Measurements from ENCODE around the gene ACBD7. TPM values are rescaled to one million over a fixed set of nuclear protein-coding genes. Genes with fewer than 3 reads are reported as not detected.

Gene ACBD7
- total and polyA plus RNA-seq, 2 donors (not counting 1 experiment from before 2014, with no cell fraction given), result 0.09 to 0.54 TPM

GRCh38 chr10:15083674-15084501, 4.7 kb downstream of the ACBD7 start:
- Mint-ChIP-seq H3K4me3 (no peak overlapping the region), H3K9me3 (ENCODE audit: insufficient read depth) (no peaks in the 10 kb centered on the region), H3K27me3 (no peaks in the 10 kb centered on the region), H3K4me1 (peaks cover 2% of the 10 kb centered on the region), H3K27ac (no peak overlapping the region)
- H3K4me1 ChIP-seq (ENCODE audit: control insufficient read depth in 2 of 2, insufficient read depth in 2 of 2, low read length in 2 of 2), result peaks cover 0 to 6% of the 10 kb centered on the region in 2 donors
- no peaks in the 10 kb centered on the region for H3K27me3 ChIP-seq (replicated peaks in 1 of 4; ENCODE audit: control extremely low read depth in 1 of 4, control insufficient read depth in 3 of 4, insufficient read depth in 4 of 4, low read length in 3 of 4)
- no peaks in the 10 kb centered on the region for H3K36me3 ChIP-seq (replicated peaks in 1 of 2; ENCODE audit: control extremely low read depth in 1 of 2, control insufficient read depth in 1 of 2, extremely low read depth in 1 of 2, insufficient read depth in 2 of 2, low read length in 1 of 2)
- no peaks in the 10 kb centered on the region for H4K20me1 ChIP-seq (ENCODE audit: control insufficient read depth, insufficient read depth, low read length, poor library complexity, severe bottlenecking)
- no peak for DNase-seq
- CTCF ChIA-PET, result no interaction called here
- intact Hi-C loops (cut with micrococcal nuclease), result no loop called here
- ATAC-seq (ENCODE audit: low read depth), result no peak
- H3K9ac ChIP-seq (ENCODE audit: low read length), result no peak overlapping the region
- H2AFZ ChIP-seq (ENCODE audit: insufficient read depth, low read depth, low read length, poor library complexity, severe bottlenecking), result peak overlapping the region; percentile 16
- TF ChIP-seq CTCF (IDR thresholded peaks at IDR 0.05) (no peak), EZH2 (IDR thresholded peaks at IDR 0.05; ENCODE audit: borderline replicate concordance, insufficient read depth, low read depth, low read length, poor library complexity, severe bottlenecking) (no peak)
- over 99% methylated on average over 14 of the region's 18 CpGs for WGBS (ENCODE audit: insufficient coverage)
- no peak overlapping the region for H3K4me2 ChIP-seq (replicated peaks; ENCODE audit: low read depth, low read length, poor library complexity, severe bottlenecking)
- no peaks in the 10 kb centered on the region for H3K79me2 ChIP-seq (ENCODE audit: control insufficient read depth, insufficient read depth, low read length)
- POLR2A ChIA-PET, result no interaction called here
- no peak overlapping the region for H3K4me3 ChIP-seq (ENCODE audit: control extremely low read depth in 1 of 5, extremely low read depth in 1 of 5, insufficient read depth in 1 of 5, low read depth in 2 of 5, low read length in 4 of 5)
- H3K27ac ChIP-seq (ENCODE audit: low read length in 2 of 2), result no peak overlapping the region
- H3K9me3 ChIP-seq (ENCODE audit: control extremely low read depth in 1 of 3, control insufficient read depth in 2 of 3, insufficient read depth in 1 of 3, low read length in 2 of 3), result no peaks in the 10 kb centered on the region

- intact Hi-C loops (cut with micrococcal nuclease), result no loop called here
- no peaks in the 10 kb centered on the region for H4K20me1 ChIP-seq (ENCODE audit: control insufficient read depth, insufficient read depth, low read length, poor library complexity, severe bottlenecking)
- H3K79me2 ChIP-seq (ENCODE audit: control insufficient read depth, insufficient read depth, low read length), result no peaks in the 10 kb centered on the region
- no peak overlapping the region for H2AFZ ChIP-seq (ENCODE audit: insufficient read depth, low read depth, low read length, poor library complexity, severe bottlenecking)
- DNase-seq (no peak), ATAC-seq (ENCODE audit: low read depth) (no peak)
- Mint-ChIP-seq H3K4me1 (no peaks in the 10 kb centered on the region), H3K27me3 (peaks cover 6% of the 10 kb centered on the region), H3K27ac (no peak overlapping the region), H3K4me3 (no peak overlapping the region), H3K9me3 (ENCODE audit: insufficient read depth) (no peaks in the 10 kb centered on the region)
- H3K4me2 ChIP-seq (replicated peaks; ENCODE audit: low read depth, low read length, poor library complexity, severe bottlenecking), result no peak overlapping the region
- TF ChIP-seq CTCF (IDR thresholded peaks at IDR 0.05) (no peak), EZH2 (IDR thresholded peaks at IDR 0.05; ENCODE audit: borderline replicate concordance, insufficient read depth, low read depth, low read length, poor library complexity, severe bottlenecking) (no peak)
- H3K4me1 ChIP-seq (ENCODE audit: control insufficient read depth in 2 of 2, insufficient read depth in 2 of 2, low read length in 2 of 2), result no peaks in the 10 kb centered on the region
- CTCF ChIA-PET, result no interaction called here
- H3K9ac ChIP-seq (ENCODE audit: low read length), result no peak overlapping the region
- no peak overlapping the region for H3K27ac ChIP-seq (ENCODE audit: low read length in 2 of 2)
- WGBS (ENCODE audit: insufficient coverage), result 100% methylated on average over 3 of the region's 3 CpGs
- no peak overlapping the region for H3K4me3 ChIP-seq (ENCODE audit: control extremely low read depth in 1 of 5, extremely low read depth in 1 of 5, insufficient read depth in 1 of 5, low read depth in 2 of 5, low read length in 4 of 5)
- H3K9me3 ChIP-seq (ENCODE audit: control extremely low read depth in 1 of 3, control insufficient read depth in 2 of 3, insufficient read depth in 1 of 3, low read length in 2 of 3), result no peaks in the 10 kb centered on the region
- no peaks in the 10 kb centered on the region for H3K27me3 ChIP-seq (replicated peaks in 1 of 4; ENCODE audit: control extremely low read depth in 1 of 4, control insufficient read depth in 3 of 4, insufficient read depth in 4 of 4, low read length in 3 of 4)
- no peaks in the 10 kb centered on the region for H3K36me3 ChIP-seq (replicated peaks in 1 of 2; ENCODE audit: control extremely low read depth in 1 of 2, control insufficient read depth in 1 of 2, extremely low read depth in 1 of 2, insufficient read depth in 2 of 2, low read length in 1 of 2)
- POLR2A ChIA-PET, result no interaction called here
Observed at GRCh38 chr10:15075421-15075820, 13.2 kb downstream of the ACBD7 start.
